ENCODE measurements around the gene STARD13. TPM values are rescaled to one million over a fixed set of nuclear protein-coding genes. Genes with fewer than 3 reads are reported as not detected.
A peak's percentile ranks its signal among the peaks of the same experiment; 100 is the strongest.

Gene STARD13
- total and polyA plus RNA-seq, 2 donors from 2014 or later: 5.1 to 37.2 TPM

GRCh38 chr13:33139780-33140535, 145.6 kb downstream of the STARD13 start:
- intact Hi-C loops (cut with DNase I): no loop called here
- H3K27ac ChIP-seq (ENCODE audit: low read depth in 2 of 2, low read length in 2 of 2): no peak overlapping the region
- TF ChIP-seq, protein P1, sequence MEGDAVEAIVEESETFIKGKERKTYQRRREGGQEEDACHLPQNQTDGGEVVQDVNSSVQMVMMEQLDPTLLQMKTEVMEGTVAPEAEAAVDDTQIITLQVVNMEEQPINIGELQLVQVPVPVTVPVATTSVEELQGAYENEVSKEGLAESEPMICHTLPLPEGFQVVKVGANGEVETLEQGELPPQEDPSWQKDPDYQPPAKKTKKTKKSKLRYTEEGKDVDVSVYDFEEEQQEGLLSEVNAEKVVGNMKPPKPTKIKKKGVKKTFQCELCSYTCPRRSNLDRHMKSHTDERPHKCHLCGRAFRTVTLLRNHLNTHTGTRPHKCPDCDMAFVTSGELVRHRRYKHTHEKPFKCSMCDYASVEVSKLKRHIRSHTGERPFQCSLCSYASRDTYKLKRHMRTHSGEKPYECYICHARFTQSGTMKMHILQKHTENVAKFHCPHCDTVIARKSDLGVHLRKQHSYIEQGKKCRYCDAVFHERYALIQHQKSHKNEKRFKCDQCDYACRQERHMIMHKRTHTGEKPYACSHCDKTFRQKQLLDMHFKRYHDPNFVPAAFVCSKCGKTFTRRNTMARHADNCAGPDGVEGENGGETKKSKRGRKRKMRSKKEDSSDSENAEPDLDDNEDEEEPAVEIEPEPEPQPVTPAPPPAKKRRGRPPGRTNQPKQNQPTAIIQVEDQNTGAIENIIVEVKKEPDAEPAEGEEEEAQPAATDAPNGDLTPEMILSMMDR (IDR thresholded peaks at IDR 0.05; ENCODE audit: borderline replicate concordance, extremely low read depth, insufficient read depth): no peak
- H3K27me3 ChIP-seq (ENCODE audit: control insufficient read depth, insufficient read depth, low read length): no peaks in the 10 kb centered on the region
- no peak for FAIRE-seq
- peaks cover 0 to 7% (median 0%) of the 10 kb centered on the region in 3 donors for H3K36me3 ChIP-seq (ENCODE audit: control insufficient read depth in 2 of 3, insufficient read depth in 3 of 3, low read length in 3 of 3)
- DNase-seq: peak in 1 of 5 donors; percentile 54
- peaks cover 0 to 7% (median 0%) of the 10 kb centered on the region in 3 donors for H3K9me3 ChIP-seq (ENCODE audit: control insufficient read depth in 2 of 3, insufficient read depth in 1 of 3, low read length in 3 of 3)
- peaks cover 0 to 5% (median 3%) of the 10 kb centered on the region in 3 donors for H3K4me1 ChIP-seq (ENCODE audit: control insufficient read depth in 2 of 3, insufficient read depth in 2 of 3, low read depth in 1 of 3, low read length in 3 of 3)
- no peak overlapping the region for H3K4me3 ChIP-seq (ENCODE audit: low read length in 3 of 3)
- H3K9ac ChIP-seq (ENCODE audit: low read length in 3 of 3): no peak overlapping the region

DNA sequence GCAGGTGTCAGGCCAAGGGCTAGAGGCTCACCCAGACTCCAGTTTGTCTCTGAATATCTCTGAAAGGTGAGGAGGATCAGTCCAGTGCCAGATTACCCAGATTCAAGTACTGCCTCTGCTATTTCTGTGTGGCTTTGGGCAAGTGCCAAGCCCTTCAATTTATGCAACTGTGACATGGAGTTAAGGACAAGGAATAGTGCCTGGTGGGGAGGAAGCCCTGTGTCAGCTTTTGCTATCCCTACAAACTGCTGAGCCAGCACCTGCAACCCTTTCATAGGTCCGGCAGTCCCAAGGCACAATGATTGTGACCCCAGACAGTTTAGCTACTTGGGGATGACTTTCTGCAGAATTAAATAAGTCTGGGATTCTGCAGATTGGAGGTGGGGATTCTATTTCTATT, 146.4 kb downstream of the STARD13 start:
- peak in 1 of 5 donors; percentile 42 for DNase-seq
- Histone ChIP-seq H3K4me1 (ENCODE audit: control insufficient read depth in 2 of 3, insufficient read depth in 2 of 3, low read depth in 1 of 3, low read length in 3 of 3) (peaks cover 0 to 5% (median 3%) of the 10 kb centered on the region in 3 donors), H3K36me3 (ENCODE audit: control insufficient read depth in 2 of 3, insufficient read depth in 3 of 3, low read length in 3 of 3) (peaks cover 0 to 7% (median 0%) of the 10 kb centered on the region in 3 donors), H3K27me3 (ENCODE audit: control insufficient read depth, insufficient read depth, low read length) (no peaks in the 10 kb centered on the region), H3K9me3 (ENCODE audit: control insufficient read depth in 2 of 3, insufficient read depth in 1 of 3, low read length in 3 of 3) (peaks cover 0 to 7% (median 0%) of the 10 kb centered on the region in 3 donors), H3K4me3 (ENCODE audit: low read length in 3 of 3) (no peak overlapping the region), H3K27ac (ENCODE audit: low read depth in 2 of 2, low read length in 2 of 2) (no peak overlapping the region), H3K9ac (ENCODE audit: low read length in 3 of 3) (no peak overlapping the region)
- FAIRE-seq: no peak
- TF ChIP-seq, protein P1 (IDR thresholded peaks at IDR 0.05; ENCODE audit: borderline replicate concordance, extremely low read depth, insufficient read depth): no peak
- intact Hi-C loops (cut with DNase I): no loop called here

GRCh38 chr13:33138441-33138840, 147.1 kb downstream of the STARD13 start:
- H3K4me3 ChIP-seq (ENCODE audit: low read length in 3 of 3): no peak overlapping the region
- TF ChIP-seq, protein P1 (IDR thresholded peaks at IDR 0.05; ENCODE audit: borderline replicate concordance, extremely low read depth, insufficient read depth): no peak
- FAIRE-seq: no peak
- DNase-seq: peak in 4 of 5 donors; percentile 42 to 69 (median 60)
- intact Hi-C loops (cut with DNase I): no loop called here
- H3K9ac ChIP-seq (ENCODE audit: low read length in 3 of 3): no peak overlapping the region
- peaks cover 0 to 5% (median 3%) of the 10 kb centered on the region in 3 donors for H3K4me1 ChIP-seq (ENCODE audit: control insufficient read depth in 2 of 3, insufficient read depth in 2 of 3, low read depth in 1 of 3, low read length in 3 of 3)
- H3K27ac ChIP-seq (ENCODE audit: low read depth in 2 of 2, low read length in 2 of 2): no peak overlapping the region
- H3K27me3 ChIP-seq (ENCODE audit: control insufficient read depth, insufficient read depth, low read length): no peaks in the 10 kb centered on the region
- peaks cover 0 to 7% (median 0%) of the 10 kb centered on the region in 3 donors for H3K9me3 ChIP-seq (ENCODE audit: control insufficient read depth in 2 of 3, insufficient read depth in 1 of 3, low read length in 3 of 3)
- H3K36me3 ChIP-seq (ENCODE audit: control insufficient read depth in 2 of 3, insufficient read depth in 3 of 3, low read length in 3 of 3): peaks cover 0 to 7% (median 0%) of the 10 kb centered on the region in 3 donors
